SJCRH30 (cell line): ENCODE data around the gene ZMYM4. TPM values are rescaled to one million over a fixed set of nuclear protein-coding genes. Genes with fewer than 3 reads are reported as not detected.
"Not testable (repeated sequence)": the region's sequence is repeated elsewhere in the genome, so short reads cannot be mapped to it uniquely, and the experiment has no call there.

Experiments
- DNase-seq, 2 experiments: peaks; one replicate each; pipeline ENCODE4 v3.0.0-alpha.2; 2015 to 2020
- H3K27ac ChIP-seq: fragments of 250-450 bp; sonication (Bioruptor Pico); 2 replicates; pipeline ENCODE4 v1.5.1; 2020; ENCODE audit warnings: mild to moderate bottlenecking, moderate library complexity
- H3K27me3 ChIP-seq: fragments of 250-450 bp; sonication (Bioruptor Pico); 2 replicates; pipeline ENCODE4 v1.5.1; 2020; ENCODE audit warnings: mild to moderate bottlenecking, moderate library complexity
- H3K36me3 ChIP-seq: fragments of 250-450 bp; sonication (Bioruptor Pico); 2 replicates; pipeline ENCODE4 v1.5.1; 2020; ENCODE audit warnings: mild to moderate bottlenecking, moderate library complexity
- H3K4me1 ChIP-seq: fragments of 250-450 bp; sonication (Bioruptor Pico); 2 replicates; pipeline ENCODE4 v1.5.1; 2020; ENCODE audit warnings: mild to moderate bottlenecking, moderate library complexity
- H3K4me3 ChIP-seq: fragments of 250-450 bp; sonication (Bioruptor Pico); 2 replicates; pipeline ENCODE4 v1.5.1; 2020; ENCODE audit warnings: mild to moderate bottlenecking, moderate library complexity
- H3K9me3 ChIP-seq: fragments of 250-450 bp; sonication (Bioruptor Pico); replicated peaks from 2 replicates; pipeline ENCODE4 v1.5.1; 2020; ENCODE audit warnings: mild to moderate bottlenecking, moderate library complexity
- total RNA-seq: library from RNA; depleted of rRNA; stranded (reverse); fragments of >200 nt; shearing (Covaris generic); gene quantifications from 2 replicates; pipeline ENCODE4 v1.2.3, GENCODE V29; 2014

Gene ZMYM4
- total RNA-seq, 1 experiment from 2014 or later = 61.6 TPM

- Histone ChIP-seq H3K27me3 (no peaks in the 10 kb centered on the region), H3K27ac (no peak overlapping the region), H3K9me3 (no peaks in the 10 kb centered on the region), H3K4me1 (no peaks in the 10 kb centered on the region), H3K4me3 (no peak overlapping the region), H3K36me3 (peaks cover 34% of the 10 kb centered on the region)
- peak in 1 of 2 experiments; percentile 20 for DNase-seq
Measured at GRCh38 chr1:35326246-35326866, 57.8 kb downstream of the ZMYM4 start.

GRCh38 chr1:35331618-35332017 is 63.1 kb downstream of the ZMYM4 start:
- H3K36me3 ChIP-seq = peaks cover 28% of the 10 kb centered on the region
- H3K4me1 ChIP-seq, H3K9me3 ChIP-seq, DNase-seq, H3K4me3 ChIP-seq, H3K27me3 ChIP-seq, H3K27ac ChIP-seq: not testable (repeated sequence)

GRCh38 chr1:35334485-35334884 is 66.0 kb downstream of the ZMYM4 start:
- H3K27ac ChIP-seq = no peak overlapping the region
- no peaks in the 10 kb centered on the region; the same call in 1 of the 2 replicates for H3K9me3 ChIP-seq
- H3K4me3 ChIP-seq = no peak overlapping the region
- peaks cover 10% of the 10 kb centered on the region for H3K36me3 ChIP-seq
- DNase-seq = no peak
- H3K4me1 ChIP-seq = no peaks in the 10 kb centered on the region
- no peaks in the 10 kb centered on the region for H3K27me3 ChIP-seq

- no peak overlapping the region for H3K27ac ChIP-seq
- DNase-seq = no peak
- H3K9me3 ChIP-seq = no peaks in the 10 kb centered on the region; the same call in 1 of the 2 replicates
- H3K4me3 ChIP-seq = no peak overlapping the region
- no peaks in the 10 kb centered on the region for H3K27me3 ChIP-seq
- no peaks in the 10 kb centered on the region for H3K4me1 ChIP-seq
- H3K36me3 ChIP-seq = peaks cover 18% of the 10 kb centered on the region; the same call in 1 of the 2 replicates
Measured at GRCh38 chr1:35340519-35340918, 72.0 kb downstream of the ZMYM4 start.

- peaks cover 3% of the 10 kb centered on the region for H3K36me3 ChIP-seq
- no peak for DNase-seq
- H3K9me3 ChIP-seq = no peaks in the 10 kb centered on the region
- H3K4me3 ChIP-seq = no peak overlapping the region
- H3K4me1 ChIP-seq = no peaks in the 10 kb centered on the region
- H3K27me3 ChIP-seq = no peaks in the 10 kb centered on the region
- H3K27ac ChIP-seq = no peak overlapping the region
Measured at GRCh38 chr1:35345439-35345981, 77.0 kb downstream of the ZMYM4 start.

- Histone ChIP-seq H3K36me3 (peaks cover 3% of the 10 kb centered on the region; the same call in 1 of the 2 replicates), H3K27me3 (no peaks in the 10 kb centered on the region), H3K4me1 (no peaks in the 10 kb centered on the region), H3K4me3 (no peak overlapping the region), H3K9me3 (no peaks in the 10 kb centered on the region), H3K27ac (no peak overlapping the region)
- DNase-seq = no peak
Measured at GRCh38 chr1:35350872-35351271, 82.4 kb downstream of the ZMYM4 start.

GRCh38 chr1:35359995-35360394 is 91.5 kb downstream of the ZMYM4 start:
- Histone ChIP-seq H3K36me3 (peaks cover 10% of the 10 kb centered on the region), H3K27ac (no peak overlapping the region), H3K27me3 (no peaks in the 10 kb centered on the region), H3K4me1 (no peaks in the 10 kb centered on the region), H3K9me3 (no peaks in the 10 kb centered on the region), H3K4me3 (no peak overlapping the region)
- no peak for DNase-seq

- H3K4me3 ChIP-seq = no peak overlapping the region
- DNase-seq = no peak
- H3K9me3 ChIP-seq = no peaks in the 10 kb centered on the region
- H3K36me3 ChIP-seq = peaks cover 17% of the 10 kb centered on the region
- no peaks in the 10 kb centered on the region for H3K27me3 ChIP-seq
- no peaks in the 10 kb centered on the region for H3K4me1 ChIP-seq
- no peak overlapping the region for H3K27ac ChIP-seq
Measured at GRCh38 chr1:35361638-35362037, 93.1 kb downstream of the ZMYM4 start.

GRCh38 chr1:35364741-35365140 is 96.2 kb downstream of the ZMYM4 start:
- no peaks in the 10 kb centered on the region; the same call in 1 of the 2 replicates for H3K27me3 ChIP-seq
- no peak for DNase-seq
- H3K4me1 ChIP-seq = peaks cover 8% of the 10 kb centered on the region
- no peak overlapping the region for H3K4me3 ChIP-seq
- no peak overlapping the region for H3K27ac ChIP-seq
- no peaks in the 10 kb centered on the region for H3K9me3 ChIP-seq
- peaks cover 15% of the 10 kb centered on the region for H3K36me3 ChIP-seq

- DNase-seq = no peak
- H3K4me3 ChIP-seq = no peak overlapping the region
- peaks cover 19% of the 10 kb centered on the region for H3K4me1 ChIP-seq
- no peaks in the 10 kb centered on the region; the same call in 1 of the 2 replicates for H3K27me3 ChIP-seq
- no peaks in the 10 kb centered on the region for H3K9me3 ChIP-seq
- H3K36me3 ChIP-seq = peaks cover 15% of the 10 kb centered on the region
- H3K27ac ChIP-seq = no peak overlapping the region
Measured at GRCh38 chr1:35367914-35368313, 99.4 kb downstream of the ZMYM4 start.

- no peaks in the 10 kb centered on the region; the same call in 1 of the 2 replicates for H3K27me3 ChIP-seq
- H3K27ac ChIP-seq = peak overlapping the region; percentile 71
- DNase-seq = peak; percentile 90 to 98
- H3K4me1 ChIP-seq = peaks cover 19% of the 10 kb centered on the region
- no peaks in the 10 kb centered on the region for H3K9me3 ChIP-seq
- H3K36me3 ChIP-seq = peaks cover 15% of the 10 kb centered on the region
- H3K4me3 ChIP-seq = 0 out of 2 replicates have a peak overlapping the region, but pooled peaks have one; percentile 15
Measured at GRCh38 chr1:35369922-35370671, 101.6 kb downstream of the ZMYM4 start.

GRCh38 chr1:35371506-35371905 is 103.0 kb downstream of the ZMYM4 start:
- H3K36me3 ChIP-seq = peaks cover 9% of the 10 kb centered on the region; the same call in 1 of the 2 replicates
- H3K9me3 ChIP-seq = no peaks in the 10 kb centered on the region
- no peak overlapping the region for H3K4me3 ChIP-seq
- no peaks in the 10 kb centered on the region; the same call in 1 of the 2 replicates for H3K27me3 ChIP-seq
- H3K4me1 ChIP-seq = peaks cover 19% of the 10 kb centered on the region
- DNase-seq = no peak
- no peak overlapping the region for H3K27ac ChIP-seq

- no peak overlapping the region for H3K27ac ChIP-seq
- H3K36me3 ChIP-seq = peaks cover 4% of the 10 kb centered on the region
- no peaks in the 10 kb centered on the region for H3K27me3 ChIP-seq
- no peak for DNase-seq
- no peaks in the 10 kb centered on the region for H3K9me3 ChIP-seq
- no peak overlapping the region for H3K4me3 ChIP-seq
- H3K4me1 ChIP-seq = no peaks in the 10 kb centered on the region
Measured at GRCh38 chr1:35377555-35377954, 109.0 kb downstream of the ZMYM4 start.

GRCh38 chr1:35379317-35380000 is 111.0 kb downstream of the ZMYM4 start:
- DNase-seq = no peak
- no peaks in the 10 kb centered on the region for H3K27me3 ChIP-seq

GRCh38 chr1:35380111-35380510 is 111.6 kb downstream of the ZMYM4 start:
- DNase-seq, H3K4me1 ChIP-seq, H3K9me3 ChIP-seq, H3K27me3 ChIP-seq, H3K36me3 ChIP-seq, H3K27ac ChIP-seq, H3K4me3 ChIP-seq: not testable (repeated sequence)

More at GRCh38 chr1:35379317-35380000, 111.0 kb downstream of the ZMYM4 start:
- no peak overlapping the region for H3K4me3 ChIP-seq
- no peaks in the 10 kb centered on the region for H3K4me1 ChIP-seq
- no peaks in the 10 kb centered on the region for H3K9me3 ChIP-seq
- peaks cover 4% of the 10 kb centered on the region for H3K36me3 ChIP-seq
- H3K27ac ChIP-seq = no peak overlapping the region
